Sigmoid colon (tissue), 7 donors: Measurements from ENCODE around the gene ITPRIPL1. TPM values are rescaled to one million over a fixed set of nuclear protein-coding genes. Genes with fewer than 3 reads are reported as not detected.

ENCODE experiments used
- DNase-seq: peaks from one replicate; pipeline ENCODE4 v3.0.0-alpha.2; 2019
- H3K27ac ChIP-seq, 4 donors: fragments of 200-600 bp; sonication (generic); one replicate each; pipeline ENCODE4 v1.5.1; 2016 to 2019; ENCODE audit warnings: mild to moderate bottlenecking in 1 of 4
- H3K27me3 ChIP-seq, 3 donors: fragments of 200-600 bp; sonication (generic); one replicate each; pipeline ENCODE4 v1.5.1; 2019; ENCODE audit warnings: mild to moderate bottlenecking in 1 of 3
- H3K36me3 ChIP-seq, 4 donors: fragments of 200-600 bp; sonication (generic); one replicate each; pipeline ENCODE4 v1.5.1; 2016 to 2019
- H3K4me1 ChIP-seq, 4 donors: fragments of 200-600 bp; sonication (generic); one replicate each; pipeline ENCODE4 v1.5.1; 2017 to 2019
- H3K4me3 ChIP-seq, 4 donors: fragments of 200-600 bp; sonication (generic); one replicate each; pipeline ENCODE4 v1.5.1; 2017 to 2019; ENCODE audit warnings: mild to moderate bottlenecking in 2 of 4, moderate library complexity in 1 of 4
- H3K9me3 ChIP-seq, 4 donors: fragments of 200-600 bp in 3 of 4; sonication (generic) in 3 of 4; one replicate each; pipeline versions ENCODE4 v1.5.1 to v1.6.1; 2013 to 2019
- EP300 ChIP-seq, 4 donors: sonication (generic); formaldehyde crosslinking; IDR thresholded peaks; one replicate each; pipeline ENCODE4 v1.6.1; 2017; ENCODE audit warnings: antibody characterized with exemption in 4 of 4
- POLR2A ChIP-seq, 2 donors: fragments of 450-650 bp; IDR thresholded peaks; one replicate each; pipeline ENCODE4 v1.6.1; 2016; ENCODE audit warnings: antibody characterized with exemption in 2 of 2, mild to moderate bottlenecking in 2 of 2, moderate library complexity in 2 of 2
- POLR2AphosphoS5 ChIP-seq, 4 donors: sonication (generic); formaldehyde crosslinking; IDR thresholded peaks; one replicate each; pipeline ENCODE4 v1.6.1; 2017; ENCODE audit warnings: antibody characterized with exemption in 4 of 4
- WGBS, 2 donors: extraction: QIAGEN DNeasy Blood & Tissue Kit; methylation state at CpG; one replicate each; pipeline ENCODE4 v1.1.7; 2013; 5-methylcytosine and 5-hydroxymethylcytosine counted together
- intact Hi-C: fragments of 100-400 bp; cut with DNase I; formaldehyde crosslinking; loops from one replicate; pipeline ENCODE4 v1.15.1; 2023
- polyA plus RNA-seq, 3 donors: library from polyadenylated mRNA; stranded (reverse); fragments of 200-250 nt; gene quantifications; one replicate each; pipeline ENCODE4 v1.2.3, GENCODE V29; 2013
- total RNA-seq, 4 donors: library from RNA; depleted of rRNA; stranded (reverse); fragments of >200 nt; gene quantifications; one replicate each; pipeline ENCODE4 v1.1.0, GENCODE V29; 2016
- TF ChIP-seq, protein P1 (sequence below), 4 experiments: fragments of 450-650 bp in 3 of 4; fragments of 200-600 bp in 1 of 4; IDR thresholded peaks; one replicate each; pipeline ENCODE4 v1.5.1; 2016 to 2019; ENCODE audit warnings: antibody characterized with exemption in 4 of 4, mild to moderate bottlenecking in 3 of 4, moderate library complexity in 2 of 4
- donor health status: healthy with polysubstance abuse.
- donor health status: Bipolar disorder and iron deficiency.
- donor health status: healthy.

The ITPRIPL1 gene
- total and polyA plus RNA-seq, 7 donors = 0.23 to 2.0 (median 0.83) TPM; not detected in 2

DNA sequence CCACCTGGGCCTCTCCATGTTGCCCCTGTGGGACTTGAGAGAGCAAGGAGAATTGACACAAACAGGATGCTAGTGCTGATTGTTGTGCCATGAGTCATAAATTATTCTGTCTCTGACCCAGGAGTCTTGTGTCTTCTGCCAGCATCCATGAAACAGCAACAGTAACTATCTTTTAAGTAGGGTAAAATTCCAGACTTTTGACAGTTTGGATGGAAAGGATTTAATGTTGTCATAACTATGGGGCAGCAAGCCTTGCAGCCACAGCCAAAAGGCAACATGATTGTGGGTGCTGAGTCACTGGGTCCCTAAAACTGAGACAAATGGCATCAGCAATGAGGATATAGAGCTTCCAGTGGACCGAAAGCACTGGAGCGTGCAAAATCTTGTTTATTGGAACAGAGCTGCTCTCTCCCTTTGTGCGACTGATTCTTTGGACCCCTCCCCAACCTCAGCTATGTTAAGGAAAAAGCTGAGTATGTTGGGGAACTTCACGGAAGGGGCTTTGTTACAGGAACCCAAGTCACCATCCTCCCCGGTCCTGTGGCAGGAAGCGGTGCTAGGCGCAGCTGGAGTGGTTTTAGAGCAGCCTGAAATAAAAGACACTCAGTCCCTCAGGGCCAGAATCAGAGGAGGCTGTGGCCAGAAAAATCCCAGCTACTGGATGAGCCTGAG lies 9.6 kb upstream of the ITPRIPL1 start:
- H3K36me3 ChIP-seq = no peaks in the 10 kb centered on the region
- TF ChIP-seq, protein P1, sequence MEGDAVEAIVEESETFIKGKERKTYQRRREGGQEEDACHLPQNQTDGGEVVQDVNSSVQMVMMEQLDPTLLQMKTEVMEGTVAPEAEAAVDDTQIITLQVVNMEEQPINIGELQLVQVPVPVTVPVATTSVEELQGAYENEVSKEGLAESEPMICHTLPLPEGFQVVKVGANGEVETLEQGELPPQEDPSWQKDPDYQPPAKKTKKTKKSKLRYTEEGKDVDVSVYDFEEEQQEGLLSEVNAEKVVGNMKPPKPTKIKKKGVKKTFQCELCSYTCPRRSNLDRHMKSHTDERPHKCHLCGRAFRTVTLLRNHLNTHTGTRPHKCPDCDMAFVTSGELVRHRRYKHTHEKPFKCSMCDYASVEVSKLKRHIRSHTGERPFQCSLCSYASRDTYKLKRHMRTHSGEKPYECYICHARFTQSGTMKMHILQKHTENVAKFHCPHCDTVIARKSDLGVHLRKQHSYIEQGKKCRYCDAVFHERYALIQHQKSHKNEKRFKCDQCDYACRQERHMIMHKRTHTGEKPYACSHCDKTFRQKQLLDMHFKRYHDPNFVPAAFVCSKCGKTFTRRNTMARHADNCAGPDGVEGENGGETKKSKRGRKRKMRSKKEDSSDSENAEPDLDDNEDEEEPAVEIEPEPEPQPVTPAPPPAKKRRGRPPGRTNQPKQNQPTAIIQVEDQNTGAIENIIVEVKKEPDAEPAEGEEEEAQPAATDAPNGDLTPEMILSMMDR (IDR thresholded peaks at IDR 0.05) = no peak
- no peak for TF ChIP-seq EP300 (IDR thresholded peaks at IDR 0.05)
- no peak for TF ChIP-seq POLR2A (IDR thresholded peaks at IDR 0.05)
- no peaks in the 10 kb centered on the region for H3K4me1 ChIP-seq
- H3K4me3 ChIP-seq = no peak overlapping the region
- WGBS, 2 donors = 43 to 85% methylated on average over 7 of the region's 7 CpGs
- H3K27me3 ChIP-seq = peaks cover 0 to 26% (median 17%) of the 10 kb centered on the region in 3 donors
- DNase-seq = no peak
- H3K27ac ChIP-seq = peak overlapping the region in 1 of 4 donors; percentile 3
- intact Hi-C loops = no loop called here
- H3K9me3 ChIP-seq = no peaks in the 10 kb centered on the region

DNA sequence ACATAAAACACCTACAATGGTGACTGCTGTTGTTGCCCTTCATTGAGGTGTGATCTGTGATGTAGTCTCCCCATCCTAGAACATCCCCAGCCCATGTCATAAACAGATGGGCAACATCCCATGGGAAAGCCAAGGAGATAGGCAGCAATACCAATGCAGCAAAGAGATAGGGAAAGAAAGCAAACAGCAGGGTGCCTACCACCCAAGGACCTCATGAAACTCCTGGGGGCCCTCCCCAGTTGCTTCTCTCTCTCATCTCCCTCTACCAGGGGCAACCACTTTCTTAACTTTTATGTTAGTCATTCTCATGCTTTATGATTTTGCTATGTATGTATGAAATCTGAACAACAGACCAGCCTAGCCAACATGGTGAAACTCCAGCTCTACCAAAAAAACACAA lies 8.1 kb upstream of the ITPRIPL1 start:
- intact Hi-C loops = no loop called here
- no peak overlapping the region for H3K4me3 ChIP-seq
- TF ChIP-seq POLR2AphosphoS5 (IDR thresholded peaks at IDR 0.05) (no peak), EP300 (IDR thresholded peaks at IDR 0.05) (no peak), POLR2A (IDR thresholded peaks at IDR 0.05) (no peak)
- TF ChIP-seq, protein P1 (IDR thresholded peaks at IDR 0.05) = no peak
- DNase-seq = no peak
- H3K4me1 ChIP-seq = peaks cover 0 to 14% (median 13%) of the 10 kb centered on the region in 4 donors
- H3K27ac ChIP-seq = no peak overlapping the region
- H3K36me3 ChIP-seq = no peaks in the 10 kb centered on the region
- no peaks in the 10 kb centered on the region for H3K9me3 ChIP-seq
- peaks cover 4 to 41% (median 21%) of the 10 kb centered on the region in 3 donors for H3K27me3 ChIP-seq

DNA sequence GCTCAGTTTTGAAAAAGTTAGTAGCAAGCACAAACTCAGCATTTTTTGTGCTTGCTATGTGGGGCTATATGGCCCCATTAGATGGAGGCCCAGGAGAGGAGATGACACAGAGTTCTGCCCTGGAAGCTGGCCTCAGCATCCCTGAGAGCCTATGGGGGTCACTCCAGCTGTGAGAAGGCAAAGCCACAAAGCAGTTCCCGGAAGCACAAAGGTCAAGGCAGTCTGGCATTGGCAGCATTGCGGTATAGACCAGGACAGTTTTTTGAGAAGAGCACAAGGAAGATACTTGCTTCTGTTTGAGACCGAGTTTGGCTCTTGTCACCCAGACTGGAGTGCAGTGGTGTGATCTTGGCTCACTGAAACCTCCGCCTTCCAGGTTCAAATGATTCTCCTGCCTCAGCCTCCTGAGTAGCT lies 7.5 kb upstream of the ITPRIPL1 start:
- no peak for TF ChIP-seq EP300 (IDR thresholded peaks at IDR 0.05)
- TF ChIP-seq, protein P1 (IDR thresholded peaks at IDR 0.05) = no peak
- no peak for TF ChIP-seq POLR2AphosphoS5 (IDR thresholded peaks at IDR 0.05)
- no peak for TF ChIP-seq POLR2A (IDR thresholded peaks at IDR 0.05)
- no peaks in the 10 kb centered on the region for H3K36me3 ChIP-seq
- no peak overlapping the region for H3K27ac ChIP-seq
- no peak for DNase-seq
- 79 to 90% methylated on average over 4 of the region's 4 CpGs for WGBS, 2 donors
- peaks cover 6 to 47% (median 22%) of the 10 kb centered on the region in 3 donors for H3K27me3 ChIP-seq
- peaks cover 0 to 16% (median 15%) of the 10 kb centered on the region in 4 donors for H3K4me1 ChIP-seq
- intact Hi-C loops = no loop called here
- no peak overlapping the region for H3K4me3 ChIP-seq
- no peaks in the 10 kb centered on the region for H3K9me3 ChIP-seq

DNA sequence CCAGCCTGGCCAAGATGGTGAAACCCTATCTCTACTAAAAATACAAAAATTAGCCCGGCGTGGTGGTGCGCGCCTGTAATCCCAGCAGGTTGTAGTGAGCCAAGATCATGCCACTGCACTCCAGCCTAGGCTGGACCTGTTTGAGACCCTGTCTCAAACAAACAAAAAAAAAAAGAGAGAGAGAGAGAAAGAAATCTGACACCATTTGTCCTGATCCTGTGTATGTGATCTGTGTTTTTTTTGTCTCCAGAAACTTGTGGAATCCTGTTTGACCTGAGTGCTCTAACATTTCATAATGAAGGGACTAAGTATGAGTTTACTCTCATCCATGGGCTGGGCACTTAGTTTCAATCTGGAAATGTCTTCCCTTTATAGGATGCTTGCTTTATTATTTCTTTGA lies 6.4 kb upstream of the ITPRIPL1 start:
- 98% methylated on average over 4 of the region's 4 CpGs for WGBS, 2 donors
- Histone ChIP-seq H3K36me3 (no peaks in the 10 kb centered on the region), H3K9me3 (no peaks in the 10 kb centered on the region), H3K4me3 (no peak overlapping the region), H3K27me3 (peaks cover 6 to 58% (median 33%) of the 10 kb centered on the region in 3 donors), H3K27ac (no peak overlapping the region), H3K4me1 (peaks cover 0 to 16% (median 15%) of the 10 kb centered on the region in 4 donors)
- no peak for DNase-seq
- TF ChIP-seq, protein P1 (IDR thresholded peaks at IDR 0.05) = no peak
- TF ChIP-seq POLR2AphosphoS5 (IDR thresholded peaks at IDR 0.05) = no peak
- intact Hi-C loops = no loop called here

DNA sequence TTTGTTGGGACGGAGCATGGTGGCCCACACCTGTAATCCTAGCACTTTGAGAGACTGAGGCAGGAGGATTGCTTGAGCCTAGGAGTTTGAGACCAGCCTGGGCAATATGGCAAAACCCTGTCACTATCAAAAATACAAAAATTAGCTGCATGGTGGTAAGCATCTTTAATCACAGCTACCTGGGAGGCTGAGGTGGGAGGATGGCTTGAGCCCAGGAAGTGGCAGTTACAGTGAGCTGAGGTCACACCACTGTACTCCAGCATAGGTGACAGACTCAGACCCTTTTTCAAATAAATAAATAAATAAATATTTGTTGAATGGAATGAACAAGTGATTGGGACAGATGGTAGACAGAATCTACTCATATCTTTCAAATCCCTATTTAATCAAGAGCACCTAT lies 5.7 kb upstream of the ITPRIPL1 start:
- H3K27me3 ChIP-seq = peaks cover 6 to 65% (median 40%) of the 10 kb centered on the region in 3 donors
- H3K4me3 ChIP-seq = no peak overlapping the region
- intact Hi-C loops = no loop called here
- WGBS, 2 donors = 93 to 96% methylated on average over 1 of the region's 1 CpG
- no peak overlapping the region for H3K27ac ChIP-seq
- no peaks in the 10 kb centered on the region for H3K36me3 ChIP-seq
- TF ChIP-seq, protein P1 (IDR thresholded peaks at IDR 0.05) = no peak
- TF ChIP-seq POLR2A (IDR thresholded peaks at IDR 0.05) (no peak), POLR2AphosphoS5 (IDR thresholded peaks at IDR 0.05) (no peak), EP300 (IDR thresholded peaks at IDR 0.05) (no peak)
- no peaks in the 10 kb centered on the region for H3K9me3 ChIP-seq
- peaks cover 0 to 16% (median 15%) of the 10 kb centered on the region in 4 donors for H3K4me1 ChIP-seq
- no peak for DNase-seq
